ENCODE measurements around the gene CCDC142. TPM values are rescaled to one million over a fixed set of nuclear protein-coding genes. Genes with fewer than 3 reads are reported as not detected.

Gene CCDC142, protein sequence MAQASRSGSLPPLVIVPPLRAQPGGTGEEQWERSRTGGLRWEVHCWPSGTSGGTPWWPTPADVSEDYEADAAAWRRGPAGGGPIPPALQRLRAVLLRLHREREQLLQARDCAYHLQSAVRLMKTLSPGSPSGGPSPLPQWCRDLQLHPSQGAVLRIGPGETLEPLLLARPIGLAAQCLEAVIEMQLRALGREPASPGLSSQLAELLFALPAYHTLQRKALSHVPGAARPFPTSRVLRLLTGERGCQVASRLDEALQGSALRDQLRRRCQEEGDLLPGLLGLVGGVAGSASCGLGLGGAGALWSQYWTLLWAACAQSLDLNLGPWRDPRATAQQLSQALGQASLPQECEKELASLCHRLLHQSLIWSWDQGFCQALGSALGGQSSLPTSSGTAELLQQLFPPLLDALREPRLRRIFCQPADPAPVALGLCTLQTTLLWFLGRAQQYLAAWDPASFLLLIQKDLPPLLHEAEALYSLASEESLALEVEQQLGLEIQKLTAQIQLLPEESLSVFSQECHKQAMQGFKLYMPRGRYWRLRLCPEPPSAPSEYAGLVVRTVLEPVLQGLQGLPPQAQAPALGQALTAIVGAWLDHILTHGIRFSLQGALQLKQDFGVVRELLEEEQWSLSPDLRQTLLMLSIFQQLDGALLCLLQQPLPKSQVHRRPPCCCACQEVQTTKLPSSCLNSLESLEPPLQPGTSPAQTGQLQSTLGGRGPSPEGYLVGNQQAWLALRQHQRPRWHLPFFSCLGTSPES
- 9.7 to 17.8 TPM (median 13.6 TPM) in 5 replicates for total RNA-seq (2022; extraction: Qiagen RNA extraction; ENCODE audit: low read depth)

DNA sequence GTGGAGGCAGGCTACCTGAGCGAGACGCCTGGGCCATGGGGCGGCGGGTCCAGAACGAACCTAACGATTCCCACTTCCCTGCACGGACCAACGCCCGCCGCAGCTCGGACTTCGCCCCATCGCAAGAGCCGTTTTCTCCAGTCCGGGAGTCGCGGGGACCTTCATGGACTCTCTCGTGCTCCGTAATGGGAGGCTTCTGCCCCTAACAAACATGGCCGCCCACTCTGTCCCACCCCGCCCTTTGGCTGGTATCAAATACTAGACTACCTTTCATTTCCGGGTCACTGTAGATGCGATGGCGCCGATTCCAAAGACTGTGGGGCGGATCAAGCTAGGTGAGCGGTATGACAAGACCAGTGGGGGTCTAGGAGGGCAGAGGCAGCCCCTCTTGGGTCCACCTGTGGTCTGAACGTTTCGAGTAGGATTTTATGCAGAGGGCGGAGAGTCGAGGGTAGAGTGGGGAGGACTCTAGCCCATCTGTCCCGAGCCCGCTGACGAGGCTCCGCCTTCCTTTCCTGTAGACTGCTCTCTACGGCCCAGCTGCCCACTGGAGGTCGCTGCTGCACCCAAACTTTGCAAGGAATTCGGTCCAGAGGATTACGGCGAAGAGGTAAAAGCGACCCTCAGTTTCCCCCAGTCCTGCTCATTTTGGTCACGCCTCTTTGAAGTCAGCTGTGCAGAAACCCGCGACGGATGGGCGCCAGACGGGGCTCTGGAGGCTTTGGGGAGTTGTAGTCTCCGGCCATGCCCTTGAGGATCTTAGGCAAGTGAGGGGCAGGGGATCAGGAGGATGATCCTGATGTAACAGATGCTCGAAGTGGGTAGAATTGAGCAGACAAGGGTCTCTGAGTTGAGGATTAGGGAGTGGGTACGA lies at the start of gene CCDC142, which contains the start of gene TTC31:
Gene CCDC142 (minus strand): TSS at position 198 of the 874 bp plus-strand sequence. CDS start 161 bp downstream, at position 37.
Gene TTC31 (plus strand): TSS at position 281 of the 874 bp plus-strand sequence. CDS start 15 bp downstream, at position 296.

DNA sequence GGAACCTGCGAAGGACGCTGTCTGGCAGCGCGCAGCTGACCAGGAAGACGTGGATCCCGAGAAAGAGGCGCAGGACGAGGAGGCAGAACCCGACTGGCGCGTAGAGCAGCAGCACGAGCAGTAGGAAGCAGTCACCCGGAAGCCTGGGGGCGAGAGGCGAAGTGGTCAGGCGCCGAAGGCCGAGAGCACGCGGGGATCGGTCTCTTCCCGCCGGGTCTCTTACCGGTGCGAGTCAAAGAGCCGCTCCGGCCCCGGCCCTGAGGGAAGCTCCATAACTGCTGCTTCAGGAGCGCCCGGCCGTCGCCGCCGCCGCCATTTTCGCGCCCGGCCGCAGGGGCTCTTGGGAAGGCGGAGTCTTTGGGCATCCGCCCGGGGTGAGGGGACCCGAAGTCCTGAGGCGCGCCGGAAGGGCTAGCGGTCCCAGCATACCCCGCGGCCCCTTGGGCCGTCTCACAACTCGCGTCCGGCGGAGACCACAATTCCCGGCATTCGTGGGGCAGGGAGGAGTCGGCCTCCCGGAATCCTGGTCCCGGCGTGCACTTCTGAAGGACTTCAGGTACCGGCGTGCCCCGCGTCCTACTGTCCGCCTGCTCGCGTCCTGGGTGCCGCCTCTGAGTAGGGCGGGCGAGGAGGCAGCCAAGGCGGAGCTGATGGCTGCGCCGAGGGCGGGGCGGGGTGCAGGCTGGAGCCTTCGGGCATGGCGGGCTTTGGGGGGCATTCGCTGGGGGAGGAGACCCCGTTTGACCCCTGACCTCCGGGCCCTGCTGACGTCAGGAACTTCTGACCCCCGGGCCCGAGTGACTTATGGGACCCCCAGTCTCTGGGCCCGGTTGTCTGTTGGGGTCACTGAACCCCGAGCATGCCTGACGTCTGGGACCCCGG lies 46.8 kb upstream of the CCDC142 start, which contains the start of the genes AUP1 and HTRA2:
Gene AUP1 (minus strand): TSS at position 350 of the 882 bp plus-strand sequence. CDS start 77 bp downstream, at position 273.
Gene HTRA2 (plus strand): TSS at position 577 of the 882 bp plus-strand sequence. CDS start 74 bp downstream, at position 651.

DNA sequence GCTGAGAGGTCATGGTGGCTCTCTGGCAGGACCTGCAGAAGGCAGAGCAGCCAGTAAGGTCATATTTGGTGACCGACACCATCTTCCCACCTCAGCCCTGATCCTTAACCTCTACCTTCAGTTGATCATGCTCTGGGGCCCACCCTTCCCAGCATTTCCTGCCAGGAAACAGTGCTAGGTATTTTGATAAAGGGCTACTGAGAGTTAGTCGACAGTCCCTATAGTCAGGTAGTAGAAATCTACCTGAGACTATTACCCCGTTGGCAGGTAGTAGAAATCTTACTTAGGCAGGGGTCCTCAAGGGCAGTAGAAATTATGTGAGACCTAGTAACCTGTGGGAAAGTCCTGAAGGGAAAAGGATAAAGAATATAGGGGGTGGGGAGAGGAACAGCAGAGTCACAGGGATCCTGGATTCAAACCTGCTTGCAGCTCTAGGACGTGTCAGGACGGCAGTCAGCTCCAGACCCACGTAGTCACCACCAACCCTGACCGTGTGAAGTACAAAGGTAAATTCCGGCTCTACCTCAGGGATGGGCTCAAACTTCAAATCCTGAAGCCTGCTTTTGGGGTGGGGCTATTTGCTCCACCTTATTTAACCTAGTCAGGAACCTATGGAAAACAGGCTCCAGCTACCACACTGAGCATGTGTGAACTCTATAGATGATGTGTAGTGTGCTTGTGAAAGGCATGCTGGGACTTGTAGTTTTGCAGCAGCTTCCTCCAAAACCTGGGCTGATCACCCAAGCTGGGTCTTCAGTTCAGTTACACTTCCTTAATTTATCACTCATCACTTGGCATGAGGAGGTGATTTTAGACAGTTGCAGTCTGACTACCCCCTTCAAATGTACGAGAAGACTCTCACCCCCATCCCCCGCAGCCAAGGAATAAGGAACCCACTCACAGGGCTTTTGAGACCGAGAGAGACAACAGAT lies 43.2 kb upstream of the CCDC142 start, which contains the start of gene DQX1:
Gene DQX1 (minus strand): TSS at position 515 of the 932 bp plus-strand sequence. CDS start 502 bp downstream, at position 13.

DNA sequence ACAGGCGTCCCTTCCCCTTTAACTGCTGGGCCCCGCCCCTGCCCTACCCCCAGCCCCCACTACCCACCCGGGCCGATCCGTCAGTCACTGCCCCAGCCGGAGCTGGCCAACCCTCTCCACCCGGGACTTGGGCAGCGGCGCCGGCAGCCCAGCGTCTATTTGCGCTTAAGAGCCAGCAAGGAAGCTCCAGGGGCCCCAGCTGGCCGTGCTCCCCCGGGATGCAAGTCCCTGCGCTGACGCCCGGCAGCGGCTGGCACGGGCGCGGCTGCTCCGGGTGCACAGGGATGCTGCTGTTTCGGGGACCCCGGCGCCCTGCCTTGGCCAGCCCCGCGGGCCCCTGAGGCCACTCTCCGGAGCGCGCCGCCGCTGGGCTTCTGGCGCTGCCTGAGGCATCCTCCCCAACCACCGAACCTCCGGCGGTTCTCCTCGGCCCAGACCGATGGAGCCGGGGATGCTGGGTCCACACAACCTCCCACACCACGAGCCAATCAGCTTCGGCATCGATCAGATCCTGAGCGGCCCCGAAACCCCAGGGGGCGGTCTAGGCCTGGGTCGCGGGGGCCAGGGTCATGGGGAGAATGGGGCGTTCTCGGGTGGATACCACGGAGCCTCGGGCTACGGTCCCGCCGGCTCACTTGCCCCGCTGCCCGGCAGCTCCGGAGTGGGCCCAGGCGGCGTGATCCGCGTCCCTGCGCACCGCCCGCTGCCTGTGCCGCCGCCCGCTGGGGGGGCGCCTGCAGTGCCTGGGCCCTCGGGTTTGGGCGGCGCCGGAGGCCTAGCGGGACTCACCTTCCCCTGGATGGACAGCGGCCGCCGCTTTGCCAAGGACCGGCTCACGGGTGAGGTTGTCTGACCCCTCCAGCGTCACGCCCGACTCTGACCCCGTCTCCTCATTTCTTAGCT lies 31.8 kb upstream of the CCDC142 start, which contains the start of gene TLX2:
Gene TLX2 (plus strand): TSS at position 83 of the 903 bp plus-strand sequence. CDS start 357 bp downstream, at position 440.

DNA sequence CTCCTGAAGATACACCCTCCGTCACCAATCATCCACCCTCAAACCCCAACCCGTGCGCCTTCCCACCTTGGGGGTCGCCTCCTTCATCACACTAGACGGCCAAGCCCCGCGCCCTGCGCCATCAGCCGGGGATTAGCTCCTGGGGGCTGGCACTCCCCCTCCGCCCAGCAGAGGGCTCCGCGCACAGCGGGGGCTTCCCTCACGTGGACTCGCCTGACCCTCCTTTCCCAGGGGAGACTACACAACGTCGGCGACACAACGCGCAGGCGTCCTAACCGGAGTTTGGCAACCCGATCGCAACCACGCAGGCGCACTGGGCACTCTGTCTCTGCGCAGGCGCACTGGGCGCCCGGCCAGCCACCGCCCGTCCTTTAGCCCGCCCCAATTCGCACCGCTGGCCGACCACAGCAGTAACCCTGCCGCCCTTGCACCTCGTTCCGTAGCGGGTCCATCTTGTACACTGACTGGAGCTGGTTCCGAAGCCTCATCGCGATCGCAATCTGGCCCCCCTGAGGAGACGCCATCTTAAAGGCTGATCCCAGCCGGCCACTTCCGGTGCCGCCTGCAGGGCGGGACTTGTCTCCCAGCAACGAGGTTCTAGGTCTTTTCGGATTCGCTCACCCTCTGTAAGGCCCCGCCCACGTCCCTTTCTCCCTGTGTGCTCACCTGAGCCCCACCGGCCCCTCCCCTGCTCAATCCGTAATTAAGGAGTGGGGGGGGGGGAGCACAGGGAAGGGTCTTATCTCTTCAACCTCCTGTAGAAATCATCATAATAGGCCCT lies 24.5 kb upstream of the CCDC142 start, which contains the start of gene PCGF1:
Gene PCGF1 (minus strand): TSS at position 551 of the 781 bp plus-strand sequence. CDS start 27 bp downstream, at position 524.

DNA sequence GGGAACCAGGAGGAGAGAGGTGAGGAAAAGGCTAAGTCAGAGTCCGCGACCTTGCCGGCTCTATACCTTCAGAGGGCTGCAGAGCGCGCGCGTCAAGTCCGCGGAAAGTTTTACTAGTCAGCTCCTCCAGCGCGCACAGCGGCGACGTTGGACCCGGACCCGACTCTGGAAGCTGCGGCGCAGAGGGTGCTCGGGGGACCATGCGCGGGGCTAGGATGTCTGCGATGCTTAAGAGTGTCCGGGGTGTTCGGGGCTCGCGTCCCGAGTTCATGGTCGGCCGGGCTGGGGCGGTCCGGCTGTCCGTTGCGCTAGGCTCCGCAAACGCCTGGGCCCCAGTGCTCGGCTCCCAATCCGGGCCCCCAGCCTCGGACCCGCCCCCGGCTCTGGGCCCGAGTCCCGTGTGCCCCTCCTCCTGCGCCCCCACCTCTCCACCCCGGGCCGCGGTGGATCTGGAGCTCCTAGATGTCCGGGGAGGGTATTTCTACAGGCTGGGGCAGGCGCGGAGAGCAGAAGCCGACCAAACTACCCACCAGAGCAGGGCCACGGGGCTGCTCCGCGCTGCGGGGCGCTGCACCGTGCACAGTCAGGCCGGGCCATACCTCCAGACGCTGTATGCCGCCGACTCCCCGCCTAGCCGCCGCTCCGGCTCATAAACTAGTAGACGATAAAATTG lies 16.6 kb upstream of the CCDC142 start, which contains the start of gene LBX2:
Gene LBX2 (minus strand): TSS at position 337 of the 673 bp plus-strand sequence. CDS start 66 bp downstream, at position 271.

DNA sequence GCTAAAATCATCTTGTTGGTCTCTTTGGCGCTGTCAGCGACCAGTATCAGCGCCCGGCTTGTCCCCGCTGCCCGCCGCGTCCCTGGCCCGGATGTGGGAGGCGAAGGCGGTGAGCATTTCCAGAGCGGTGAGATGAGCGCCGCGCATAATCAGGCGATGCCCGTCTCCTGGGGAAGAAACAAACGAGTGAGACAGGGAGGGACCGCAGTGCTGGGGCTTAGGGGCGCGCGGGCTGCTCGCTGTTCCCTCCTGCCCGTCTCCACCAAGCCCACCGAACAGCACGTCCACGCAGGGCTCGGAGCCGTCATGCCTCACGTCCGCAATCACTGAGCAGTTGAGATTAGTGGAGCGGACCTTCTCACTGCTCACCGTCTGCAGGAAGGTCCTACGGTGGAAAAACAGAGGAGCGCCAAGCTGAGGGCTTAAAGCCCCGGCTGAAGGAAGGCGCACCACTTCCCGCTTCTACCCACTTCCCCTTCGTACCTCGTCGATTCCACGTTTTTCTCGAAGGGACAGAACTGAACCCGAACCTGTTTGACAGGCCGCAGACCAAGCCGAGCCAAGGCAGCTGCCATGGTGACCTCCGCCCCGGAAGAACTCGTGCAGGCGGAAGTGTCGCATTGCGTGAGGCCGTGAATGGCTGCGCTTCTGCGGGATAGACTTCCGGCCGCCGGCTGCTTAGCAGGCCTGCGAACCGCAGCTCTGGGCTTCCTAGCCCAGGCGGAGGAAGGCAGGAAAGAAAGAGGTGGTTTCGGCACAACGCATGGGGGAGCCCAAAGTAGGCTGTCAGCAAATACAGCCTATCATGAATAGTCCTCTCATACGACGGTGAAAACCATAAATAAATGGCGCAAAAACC lies 10.5 kb downstream of the CCDC142 start, which contains the start of gene MRPL53:
Gene MRPL53 (minus strand): TSS at position 595 of the 859 bp plus-strand sequence. CDS start 20 bp downstream, at position 575.

DNA sequence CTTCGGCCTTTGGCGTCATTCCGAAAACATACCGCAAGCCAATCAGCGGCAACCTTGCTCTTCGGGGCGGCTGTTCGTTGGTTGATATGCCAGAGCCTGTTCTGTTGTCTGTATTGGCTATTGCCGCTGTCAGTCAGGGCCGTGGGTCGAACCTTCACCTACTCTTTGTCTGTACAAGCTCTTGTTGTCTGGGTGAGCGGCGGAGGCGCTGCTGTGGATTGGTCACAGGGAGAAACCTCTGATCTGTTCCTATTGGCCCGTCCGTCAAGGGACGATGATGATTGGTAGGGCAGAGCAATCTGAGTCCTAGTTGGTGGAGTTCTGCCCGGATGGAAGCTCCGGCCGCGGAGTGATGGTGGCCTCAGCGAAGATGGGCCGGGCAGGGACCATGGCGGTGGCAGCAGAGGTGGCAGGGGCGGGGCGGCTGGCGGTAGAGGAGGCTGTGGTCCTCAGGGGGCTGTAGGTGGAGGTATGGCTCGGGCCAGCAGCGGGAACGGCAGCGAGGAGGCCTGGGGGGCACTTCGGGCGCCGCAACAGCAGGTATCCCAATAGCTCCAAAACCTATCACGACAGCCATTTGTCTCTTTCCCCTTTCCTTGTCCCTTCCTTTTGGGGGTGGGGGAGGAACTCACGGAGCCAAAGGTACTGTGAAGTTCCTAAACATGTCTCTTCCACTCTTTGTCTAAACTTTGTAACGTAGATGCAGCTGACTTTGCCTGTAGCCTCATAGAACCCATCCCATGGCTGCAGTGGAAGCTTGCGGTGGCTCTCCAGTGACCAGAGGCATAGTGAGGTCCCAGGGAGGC lies 24.5 kb downstream of the CCDC142 start, which contains the start of gene WBP1:
Gene WBP1 (plus strand): TSS at position 307 of the 806 bp plus-strand sequence. CDS start 165 bp downstream, at position 472.

DNA sequence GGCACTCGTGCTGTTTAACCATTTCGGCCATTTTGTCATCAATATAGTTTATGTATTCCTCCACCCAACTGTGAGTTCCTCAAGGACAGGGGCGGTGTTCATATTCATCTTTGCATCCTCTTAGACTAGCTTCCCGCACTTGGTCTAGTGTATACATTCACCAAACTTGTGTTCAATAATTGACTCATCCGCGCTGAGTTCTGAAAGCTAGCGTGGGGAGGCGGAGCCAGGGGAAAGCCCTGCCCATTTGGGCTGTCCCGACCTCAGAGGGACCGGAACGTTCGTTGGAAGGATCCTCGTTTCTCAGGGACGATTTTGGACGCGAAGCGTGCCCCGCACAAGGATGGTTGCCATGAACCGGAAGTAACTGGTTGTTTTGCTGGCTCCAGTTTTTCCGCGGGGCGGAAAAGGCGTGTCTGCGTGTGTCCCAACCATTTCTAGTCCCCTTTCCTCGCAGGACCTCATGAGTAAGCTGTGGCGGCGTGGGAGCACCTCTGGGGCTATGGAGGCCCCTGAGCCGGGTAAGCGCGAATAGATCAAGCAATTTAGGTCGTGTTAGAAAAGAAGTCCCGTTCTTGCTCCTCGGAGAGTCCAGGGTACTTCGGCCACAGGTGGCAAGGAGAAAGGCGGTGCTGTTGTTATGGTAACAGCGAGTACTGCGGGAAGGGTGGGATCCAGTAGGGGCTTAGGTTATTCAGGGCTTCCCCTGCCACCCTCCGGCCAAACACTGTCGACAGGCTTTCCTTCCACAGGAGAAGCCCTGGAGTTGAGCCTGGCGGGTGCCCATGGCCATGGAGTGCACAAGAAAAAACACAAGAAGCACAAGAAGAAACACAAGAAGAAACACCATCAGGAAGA lies 27.9 kb downstream of the CCDC142 start, which contains the start of gene INO80B:
Gene INO80B (plus strand): TSS at position 434 of the 858 bp plus-strand sequence. CDS start 30 bp downstream, at position 464.

DNA sequence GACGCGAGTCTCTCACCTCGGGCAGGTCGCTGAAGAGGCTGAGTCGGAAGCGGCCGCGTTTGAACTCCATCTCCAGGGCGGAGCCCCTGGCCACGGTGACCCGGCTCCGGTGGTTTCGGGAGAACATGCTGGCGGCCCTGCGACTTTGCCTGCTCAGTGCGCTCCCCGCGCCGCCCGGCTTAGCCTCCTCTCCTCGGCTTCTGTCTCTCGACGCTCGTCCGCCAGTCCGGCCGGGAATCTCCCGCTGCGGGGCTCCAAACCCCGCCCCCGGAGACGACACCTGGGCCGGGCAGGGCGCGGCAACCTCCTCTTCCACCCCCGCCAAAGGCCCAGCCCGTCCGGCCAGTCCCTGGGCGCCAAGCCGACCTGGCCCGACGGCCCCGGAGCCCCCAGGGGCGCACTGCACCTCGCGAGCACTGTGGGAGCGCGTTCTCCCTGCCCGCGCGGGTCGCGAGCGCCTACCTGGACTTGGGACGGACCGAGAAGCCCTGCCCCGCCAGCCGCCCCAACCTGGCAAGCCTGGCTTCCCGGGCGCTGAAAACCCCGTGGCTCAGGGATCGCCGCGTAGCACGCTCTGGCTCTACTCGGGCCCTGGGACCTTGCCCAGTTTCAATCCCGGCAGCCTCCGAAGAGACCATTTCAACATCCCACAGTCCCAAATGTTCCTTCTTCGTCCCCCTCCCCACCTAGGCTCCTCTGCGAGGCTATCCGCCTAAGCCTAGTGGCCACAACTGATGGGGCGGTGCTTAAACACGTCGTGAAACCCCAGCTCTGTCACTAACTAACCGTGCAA lies 40.9 kb downstream of the CCDC142 start, which contains the start of gene RTKN:
Gene RTKN (minus strand): TSS at position 248 of the 793 bp plus-strand sequence. CDS start 121 bp downstream, at position 127.

Data from A549 treated with ZK216348 at 1 μM for 4 hours (cell line).